HG03432 (cell line): Measurements from ENCODE around the gene UNC93A.
"Not testable (repeated sequence)": the region's sequence is repeated elsewhere in the genome, so short reads cannot be mapped to it uniquely, and the experiment has no call there.

Experiments
- ATAC-seq: cut with Tn5 transposase; IDR thresholded peaks from one replicate; pipeline ENCODE4 v1.9.1; 2021; ENCODE audit warnings: mild to moderate bottlenecking, moderate library complexity; ENCODE audit not compliant: unreplicated experiment

The UNC93A gene

DNA sequence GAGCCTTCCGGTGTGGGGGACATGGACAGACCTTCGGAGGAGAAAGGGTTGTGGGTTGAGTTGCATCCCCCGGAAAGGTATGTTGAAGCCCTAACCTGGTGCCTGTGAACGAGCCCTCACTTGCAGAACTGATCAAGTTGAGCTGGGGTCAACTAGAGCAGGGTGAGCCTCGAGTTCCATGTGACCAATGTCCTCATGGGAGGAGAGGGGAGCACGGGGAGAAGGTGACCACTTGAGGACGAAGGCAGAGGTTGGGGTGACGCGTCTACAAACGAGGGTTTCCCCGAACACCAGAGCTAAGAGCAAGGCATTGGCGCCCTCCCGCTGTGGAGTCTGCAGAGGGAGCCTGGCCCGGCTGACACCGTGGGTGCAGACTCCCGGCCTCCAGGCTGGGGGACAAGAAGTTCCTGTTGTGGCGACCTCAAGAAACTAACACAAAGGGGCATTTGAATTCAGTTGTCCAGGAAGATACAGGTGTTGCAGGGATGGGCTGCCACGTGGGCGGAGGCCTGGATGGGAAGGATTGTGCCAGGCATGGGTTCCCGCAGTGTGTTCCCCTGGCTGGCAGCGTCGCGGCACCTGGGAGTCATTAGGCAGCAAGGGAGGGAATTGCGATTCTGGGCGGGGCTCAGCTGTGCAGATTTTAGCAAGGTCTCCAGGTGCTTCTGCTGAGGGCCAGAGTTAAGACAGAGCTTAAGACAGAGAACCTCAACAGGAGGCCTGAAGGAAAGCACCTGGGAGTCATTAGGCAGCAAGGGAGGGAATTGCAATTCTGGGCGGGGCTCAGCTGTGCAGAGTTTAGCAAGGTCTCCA, 20.4 kb upstream of the UNC93A start:
- ATAC-seq, result no peak

- ATAC-seq, result no peak
Observed at GRCh38 chr6:167272151-167272550, 19.0 kb upstream of the UNC93A start.

DNA sequence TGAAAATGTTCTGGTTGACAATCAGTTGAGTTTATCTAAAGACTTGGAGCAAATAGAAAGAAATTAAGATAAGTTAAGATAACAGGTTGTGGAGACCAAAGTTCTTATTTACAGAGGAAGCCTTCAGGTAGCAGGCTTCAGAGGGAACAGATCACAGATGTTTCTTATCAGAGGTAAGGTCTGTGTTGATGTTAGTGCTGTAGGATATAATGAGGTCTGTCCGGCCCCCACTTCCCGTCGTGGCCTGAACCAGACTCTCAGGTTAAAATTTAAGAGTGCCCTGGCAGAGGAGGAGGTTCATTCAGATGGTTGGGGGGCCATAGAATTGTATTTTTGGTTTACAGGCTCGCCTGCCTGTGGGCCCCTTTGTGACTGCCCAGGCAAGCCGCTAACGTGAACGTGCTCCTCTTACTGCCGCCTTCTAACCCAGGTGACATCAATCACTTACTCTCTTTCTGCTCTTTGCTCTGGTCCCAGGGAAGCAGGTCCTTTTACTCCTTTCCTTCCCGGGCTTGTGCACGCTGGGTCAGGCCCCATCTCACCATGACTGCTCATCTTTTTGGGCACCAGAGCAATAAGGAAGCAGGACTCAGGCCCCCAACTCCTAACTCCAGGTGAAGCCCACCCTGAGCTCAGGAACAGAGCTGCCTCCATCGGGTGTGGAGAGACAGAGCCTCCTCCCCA, 18.3 kb upstream of the UNC93A start:
- ATAC-seq, result no peak

- ATAC-seq, result no peak
Observed at GRCh38 chr6:167274270-167274669, 16.8 kb upstream of the UNC93A start.

DNA sequence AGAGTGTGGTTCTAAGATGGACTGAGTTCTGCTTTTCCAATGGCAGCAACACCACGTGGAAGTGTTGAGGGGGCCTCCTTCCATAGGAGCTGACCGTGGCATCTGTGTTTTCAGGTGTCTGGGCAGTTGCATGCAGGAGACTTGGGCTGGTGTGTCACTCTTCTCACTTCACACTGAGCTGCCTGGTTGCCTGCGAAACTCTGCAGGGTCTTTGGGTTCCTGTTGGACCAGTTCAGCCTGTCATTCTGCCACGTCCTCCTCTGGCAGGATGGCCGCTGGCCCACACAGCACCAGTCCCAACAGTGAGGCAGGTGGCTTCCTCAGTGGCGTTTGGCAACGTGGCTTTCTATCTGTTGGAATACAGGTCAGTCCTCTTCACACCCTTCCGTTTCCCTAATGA, 16.1 kb upstream of the UNC93A start:
- ATAC-seq, result no peak

GRCh38 chr6:167275436-167275835, 15.7 kb upstream of the UNC93A start:
- ATAC-seq, result no peak

- no peak for ATAC-seq
Observed at GRCh38 chr6:167276772-167277533, 14.2 kb upstream of the UNC93A start.

GRCh38 chr6:167278173-167278940, 12.8 kb upstream of the UNC93A start:
- not testable (repeated sequence) for ATAC-seq

- no peak for ATAC-seq
Observed at GRCh38 chr6:167279766-167280446, 11.2 kb upstream of the UNC93A start.

- ATAC-seq, result not testable (repeated sequence)
Observed at GRCh38 chr6:167280466-167280865, 10.6 kb upstream of the UNC93A start.

DNA sequence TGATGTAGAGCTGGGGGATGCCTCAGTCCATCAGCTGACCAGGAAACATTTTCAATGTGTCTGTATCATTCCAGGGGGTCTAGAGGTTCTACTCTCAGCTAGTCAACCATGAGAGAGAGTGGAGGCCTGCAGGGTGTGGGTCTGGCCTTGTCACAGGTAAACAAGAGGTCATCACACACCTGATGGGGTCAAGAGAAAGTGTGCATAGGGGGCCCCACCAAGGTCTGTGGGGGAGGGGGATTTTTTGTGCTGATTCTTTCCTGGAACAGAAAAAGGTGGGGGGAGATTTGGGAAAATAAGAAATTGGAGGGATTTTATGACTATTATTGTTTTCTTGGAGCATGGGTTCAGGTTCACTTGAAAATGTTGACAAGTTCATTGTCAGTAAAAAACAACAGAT, 8.9 kb upstream of the UNC93A start:
- ATAC-seq, result no peak

- ATAC-seq, result not testable (repeated sequence)
Observed at GRCh38 chr6:167284565-167284964, 6.5 kb upstream of the UNC93A start.

- ATAC-seq, result no peak
Observed at GRCh38 chr6:167285077-167285770, 5.9 kb upstream of the UNC93A start.

DNA sequence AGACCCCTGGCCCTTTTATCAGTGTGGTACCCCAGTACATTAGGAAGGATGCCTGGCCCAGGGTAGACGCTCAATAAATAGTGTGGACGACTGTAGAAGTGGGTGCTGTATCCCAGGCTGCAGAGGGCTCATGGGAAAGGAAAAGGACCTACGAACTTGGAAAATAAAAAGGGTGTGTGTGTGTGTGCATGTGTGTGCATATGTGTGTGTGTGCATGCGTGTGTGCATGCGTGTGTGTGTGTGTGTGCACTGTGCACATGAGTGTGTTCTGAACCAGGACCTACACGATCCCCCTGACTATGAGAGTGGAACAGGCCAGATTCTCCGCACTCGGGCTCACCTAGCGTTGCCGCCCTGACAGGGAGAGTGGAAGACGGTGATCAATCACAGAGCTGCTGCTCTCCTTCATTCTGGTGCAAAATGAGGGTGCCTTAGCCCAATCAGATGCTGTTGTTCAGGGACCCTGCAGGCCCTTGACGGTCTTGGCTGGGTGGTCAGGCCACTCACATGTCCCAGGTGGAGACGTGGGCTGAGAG, 3.5 kb upstream of the UNC93A start:
- ATAC-seq, result no peak

GRCh38 chr6:167288591-167289225, 2.4 kb upstream of the UNC93A start:
- ATAC-seq, result peak; percentile 84

GRCh38 chr6:167289291-167289690, 1.8 kb upstream of the UNC93A start:
- ATAC-seq, result not testable (repeated sequence)

DNA sequence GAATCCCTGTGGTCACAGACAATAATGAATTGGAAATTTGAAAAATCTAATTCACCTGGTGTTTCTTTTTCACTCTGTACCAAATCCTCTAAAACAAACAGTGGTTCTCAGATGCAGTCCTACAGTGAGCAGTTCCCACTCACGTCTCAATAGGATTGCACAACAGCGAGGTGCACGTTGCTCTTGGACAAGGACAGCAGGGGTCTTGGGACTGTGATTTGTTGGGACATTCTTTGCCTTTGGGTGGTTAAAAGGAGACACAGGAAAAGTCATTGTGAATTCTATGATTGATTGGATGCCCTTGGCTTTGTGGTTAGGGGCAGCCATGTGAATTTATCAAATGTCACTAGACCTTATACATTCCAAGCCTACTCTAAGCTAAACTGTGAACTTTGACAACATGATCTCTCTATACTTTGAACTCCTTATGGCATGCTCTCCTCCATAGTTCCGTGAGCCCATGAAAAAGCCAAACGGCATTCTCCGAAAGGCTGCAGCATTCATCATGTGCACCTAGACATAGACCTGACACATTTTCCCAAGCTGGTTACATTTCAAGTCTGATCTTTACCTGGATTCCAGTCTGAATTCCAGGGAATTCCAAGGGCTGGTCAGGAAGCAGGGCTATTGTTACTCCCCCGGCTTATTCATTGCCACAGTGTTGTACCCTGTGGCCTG, 647 bp downstream of the UNC93A start:
- ATAC-seq, result no peak

GRCh38 chr6:167292301-167293087, 1.4 kb downstream of the UNC93A start:
- ATAC-seq, result no peak
